Measurements from ENCODE around the gene NR2C2.
A peak's percentile ranks its signal among the peaks of the same experiment; 100 is the strongest.

Gene NR2C2

DNA sequence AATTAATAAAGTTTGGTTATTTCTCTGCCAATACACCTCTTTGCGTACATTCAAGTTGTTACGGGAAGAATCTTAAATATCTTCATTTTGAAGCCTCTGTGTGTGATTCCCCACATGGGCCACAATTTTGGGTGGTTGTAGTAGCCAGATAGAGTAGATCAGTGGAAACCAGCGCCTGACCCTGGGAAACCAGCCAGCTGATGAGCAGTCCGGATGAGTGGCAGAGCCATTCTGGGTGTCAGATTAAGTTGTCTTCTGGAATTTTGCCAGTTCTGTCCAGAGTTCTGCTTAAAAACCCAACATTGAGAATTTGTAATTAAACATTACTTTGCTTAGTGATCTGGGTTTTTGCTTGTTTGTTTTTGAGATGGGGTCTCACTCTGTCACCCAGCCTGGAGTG lies 68.1 kb downstream of the NR2C2 start:
- no peak overlapping the region for H3K27ac Mint-ChIP-seq
- no peaks in the 10 kb centered on the region for H3K27me3 Mint-ChIP-seq
- H3K4me1 Mint-ChIP-seq, result peaks cover 3% of the 10 kb centered on the region
- peaks cover 31% of the 10 kb centered on the region for H3K36me3 Mint-ChIP-seq
- no peaks in the 10 kb centered on the region for H3K9me3 Mint-ChIP-seq
- no peak overlapping the region for H3K4me3 Mint-ChIP-seq

DNA sequence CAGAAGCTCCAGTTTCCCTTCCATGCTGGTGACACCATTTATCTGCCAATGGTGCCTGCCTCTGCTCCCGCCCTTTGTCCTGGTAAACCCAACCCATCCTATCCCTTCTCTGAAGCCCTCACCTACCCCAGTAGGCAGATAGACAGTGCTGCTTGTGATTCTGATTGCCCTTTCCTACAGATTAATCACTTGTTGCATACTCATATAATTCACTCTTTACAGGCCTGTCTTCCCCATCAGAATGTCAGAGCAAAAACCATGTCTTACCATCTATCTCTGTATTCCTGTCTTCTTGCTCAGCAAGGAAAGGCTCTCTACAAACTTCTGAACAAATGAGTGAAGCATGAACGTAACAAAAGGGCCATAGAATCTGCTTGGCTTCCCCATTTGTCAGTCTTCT lies 69.8 kb downstream of the NR2C2 start:
- no peaks in the 10 kb centered on the region for H3K27me3 Mint-ChIP-seq
- no peak overlapping the region for H3K4me3 Mint-ChIP-seq
- H3K4me1 Mint-ChIP-seq, result no peaks in the 10 kb centered on the region
- H3K36me3 Mint-ChIP-seq, result peaks cover 27% of the 10 kb centered on the region
- H3K9me3 Mint-ChIP-seq, result no peaks in the 10 kb centered on the region
- no peak overlapping the region for H3K27ac Mint-ChIP-seq

DNA sequence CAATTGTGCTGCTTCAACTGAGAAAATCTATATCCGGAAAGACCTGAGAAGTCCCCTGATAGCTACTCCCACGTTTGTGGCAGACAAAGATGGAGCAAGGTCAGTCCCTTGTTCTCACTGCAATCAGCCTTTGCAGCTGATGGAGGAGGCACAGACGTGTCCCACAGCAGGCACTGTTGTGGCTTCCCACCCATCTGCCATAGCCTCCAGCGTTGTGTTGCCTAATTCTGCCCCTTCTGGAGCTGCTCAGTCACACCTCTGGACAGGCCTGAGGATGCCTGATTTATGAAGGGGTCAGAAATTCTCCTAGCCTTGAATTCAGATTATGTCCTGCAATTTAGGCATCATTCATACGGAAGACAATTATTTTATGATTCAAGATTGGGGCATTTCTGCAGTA lies 75.9 kb downstream of the NR2C2 start:
- no peak overlapping the region for H3K4me3 Mint-ChIP-seq
- H3K36me3 Mint-ChIP-seq, result peaks cover 14% of the 10 kb centered on the region

DNA sequence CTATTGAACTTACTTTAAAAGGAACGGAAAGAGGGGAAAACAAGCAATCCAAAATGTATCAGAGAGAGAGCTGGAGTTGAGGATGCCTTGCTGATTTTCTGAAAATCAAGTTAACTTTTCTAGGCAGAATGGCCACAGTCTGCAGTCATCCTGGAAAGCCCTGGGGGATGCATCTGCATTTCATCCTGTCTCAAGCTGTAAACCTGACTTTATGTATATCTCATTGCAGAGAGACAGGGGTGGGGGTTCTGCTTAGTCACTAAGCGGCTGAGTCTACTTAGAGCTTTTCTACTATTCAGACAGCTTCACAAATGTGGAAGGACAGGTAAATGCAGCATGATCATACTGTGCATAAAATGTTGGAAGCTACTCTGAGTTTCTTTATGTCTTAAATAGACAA lies 76.3 kb downstream of the NR2C2 start:
- peak overlapping the region; percentile 35 for H3K27ac Mint-ChIP-seq
- peaks cover 16% of the 10 kb centered on the region for H3K36me3 Mint-ChIP-seq
- H3K9me3 Mint-ChIP-seq, result no peaks in the 10 kb centered on the region
- no peak overlapping the region for H3K4me3 Mint-ChIP-seq
- no peaks in the 10 kb centered on the region for H3K27me3 Mint-ChIP-seq
- H3K4me1 Mint-ChIP-seq, result no peaks in the 10 kb centered on the region

More for the DNA sequence above, 75.9 kb downstream of the NR2C2 start:
- H3K4me1 Mint-ChIP-seq, result no peaks in the 10 kb centered on the region
- H3K27ac Mint-ChIP-seq, result no peak overlapping the region
- H3K27me3 Mint-ChIP-seq, result no peaks in the 10 kb centered on the region
- H3K9me3 Mint-ChIP-seq, result no peaks in the 10 kb centered on the region

DNA sequence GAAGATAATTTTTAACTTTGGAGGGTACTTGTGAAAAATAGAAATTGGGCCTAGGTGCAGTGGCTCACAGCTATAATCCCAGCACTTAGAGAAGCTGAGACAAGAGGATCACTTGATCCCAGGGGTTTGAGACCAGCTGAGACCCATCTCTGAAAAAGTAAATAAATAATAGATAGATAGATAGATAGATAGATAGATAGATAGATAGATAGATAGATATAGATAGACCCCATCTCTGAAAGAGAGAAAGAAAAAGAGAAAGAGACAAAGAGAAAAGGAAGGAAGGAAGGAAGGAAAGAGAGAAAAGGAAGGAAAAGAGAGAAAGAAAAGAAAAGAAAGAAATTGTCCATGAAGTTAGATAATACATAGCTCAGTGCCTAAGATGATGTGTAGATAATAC lies 82.2 kb downstream of the NR2C2 start:
- no peaks in the 10 kb centered on the region for H3K9me3 Mint-ChIP-seq
- H3K36me3 Mint-ChIP-seq, result peaks cover 15% of the 10 kb centered on the region
- no peaks in the 10 kb centered on the region for H3K4me1 Mint-ChIP-seq
- H3K4me3 Mint-ChIP-seq, result no peak overlapping the region
- peak overlapping the region; percentile 49 for H3K27ac Mint-ChIP-seq
- no peaks in the 10 kb centered on the region for H3K27me3 Mint-ChIP-seq

DNA sequence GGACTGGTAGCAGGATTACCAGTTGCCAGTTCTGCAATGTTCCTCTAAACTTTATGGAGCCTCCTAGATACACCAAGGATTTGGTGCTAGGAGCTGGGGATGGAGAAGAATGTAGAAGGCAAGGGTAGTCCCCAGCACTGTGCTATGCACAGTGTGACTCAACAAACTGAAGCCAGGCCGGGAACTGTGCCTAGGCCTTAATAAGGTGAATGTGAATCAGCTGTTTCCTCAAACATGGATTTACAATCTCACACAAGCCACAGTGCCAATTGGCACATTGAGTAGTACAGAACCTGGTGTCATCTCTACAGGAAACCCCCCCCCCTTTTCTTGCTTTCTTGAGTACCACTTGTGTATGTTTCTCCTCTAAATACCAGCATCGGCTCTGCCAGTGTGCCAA lies 85.3 kb downstream of the NR2C2 start:
- H3K36me3 Mint-ChIP-seq, result peaks cover 9% of the 10 kb centered on the region
- no peaks in the 10 kb centered on the region for H3K27me3 Mint-ChIP-seq
- H3K4me3 Mint-ChIP-seq, result no peak overlapping the region
- no peaks in the 10 kb centered on the region for H3K9me3 Mint-ChIP-seq
- H3K4me1 Mint-ChIP-seq, result no peaks in the 10 kb centered on the region
- peak overlapping the region; percentile 76 for H3K27ac Mint-ChIP-seq

DNA sequence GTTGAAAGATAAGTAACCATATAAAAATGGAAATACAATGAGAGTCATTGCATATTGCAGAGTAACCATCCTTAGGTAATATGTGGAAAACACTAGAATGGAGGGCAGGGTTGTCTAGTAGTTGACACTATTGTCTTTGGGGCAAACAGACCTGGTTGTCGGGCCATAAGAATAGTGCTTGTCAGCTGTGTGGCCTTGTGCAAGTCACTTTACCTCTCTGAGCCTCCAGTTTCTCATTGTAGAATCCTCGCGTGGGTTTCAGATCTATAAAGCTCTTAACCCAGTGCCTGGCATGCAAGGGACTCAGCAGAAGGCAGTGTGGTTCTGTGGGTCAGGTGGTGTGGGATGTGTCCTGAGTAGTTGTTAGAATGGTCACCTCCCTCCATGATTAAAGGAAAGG lies 85.7 kb downstream of the NR2C2 start:
- H3K4me1 Mint-ChIP-seq, result no peaks in the 10 kb centered on the region
- H3K27ac Mint-ChIP-seq, result peak overlapping the region; percentile 76
- no peak overlapping the region for H3K4me3 Mint-ChIP-seq
- no peaks in the 10 kb centered on the region for H3K27me3 Mint-ChIP-seq
- H3K36me3 Mint-ChIP-seq, result peaks cover 8% of the 10 kb centered on the region
- no peaks in the 10 kb centered on the region for H3K9me3 Mint-ChIP-seq

DNA sequence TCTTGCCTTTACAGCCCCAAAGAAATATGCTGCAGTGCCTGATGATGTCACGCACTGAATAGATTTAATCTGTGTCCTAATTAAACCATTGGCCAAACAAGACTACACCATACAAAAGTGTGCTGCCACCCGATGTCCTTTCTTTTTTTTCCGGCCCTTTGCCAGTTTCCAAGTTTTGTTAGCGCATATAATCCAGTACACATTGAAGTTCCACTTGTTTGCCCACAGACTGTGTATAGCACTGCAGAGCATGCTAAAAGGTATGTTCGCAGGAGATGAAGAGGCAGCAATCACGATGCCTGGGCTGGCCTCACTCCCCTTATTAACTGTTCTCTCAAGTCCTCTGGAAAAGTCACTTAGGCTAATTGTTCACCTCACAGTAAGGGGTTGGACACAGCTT lies 90.9 kb downstream of the NR2C2 start:
- no peak overlapping the region for H3K27ac Mint-ChIP-seq
- no peaks in the 10 kb centered on the region for H3K27me3 Mint-ChIP-seq

DNA sequence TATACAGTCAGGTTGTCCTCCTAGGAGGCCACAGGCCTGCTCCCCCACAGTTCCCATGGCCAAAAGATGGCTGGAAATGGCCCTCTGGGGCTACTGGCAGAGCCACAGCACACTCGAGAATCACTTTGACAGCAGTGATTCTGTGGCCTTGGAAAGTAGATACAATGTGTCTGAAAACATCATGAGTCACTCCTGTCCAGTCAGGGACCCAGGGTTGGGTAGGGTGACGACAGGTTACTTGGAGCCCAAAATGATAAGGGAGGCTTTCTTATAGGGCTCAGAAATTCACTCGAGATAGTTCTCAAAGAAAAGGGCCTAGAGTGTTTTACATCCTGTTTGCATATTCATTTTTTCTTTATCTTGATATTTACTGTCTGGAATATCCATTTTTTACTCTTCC lies 93.5 kb downstream of the NR2C2 start:
- Mint-ChIP-seq H3K4me3 (no peak overlapping the region), H3K36me3 (peaks cover 5% of the 10 kb centered on the region), H3K27ac (peak overlapping the region; percentile 52), H3K27me3 (no peaks in the 10 kb centered on the region), H3K9me3 (no peaks in the 10 kb centered on the region), H3K4me1 (peaks cover 26% of the 10 kb centered on the region)

More for the DNA sequence above, 90.9 kb downstream of the NR2C2 start:
- H3K4me1 Mint-ChIP-seq, result peaks cover 12% of the 10 kb centered on the region
- H3K36me3 Mint-ChIP-seq, result peaks cover 2% of the 10 kb centered on the region
- no peaks in the 10 kb centered on the region for H3K9me3 Mint-ChIP-seq
- no peak overlapping the region for H3K4me3 Mint-ChIP-seq

DNA sequence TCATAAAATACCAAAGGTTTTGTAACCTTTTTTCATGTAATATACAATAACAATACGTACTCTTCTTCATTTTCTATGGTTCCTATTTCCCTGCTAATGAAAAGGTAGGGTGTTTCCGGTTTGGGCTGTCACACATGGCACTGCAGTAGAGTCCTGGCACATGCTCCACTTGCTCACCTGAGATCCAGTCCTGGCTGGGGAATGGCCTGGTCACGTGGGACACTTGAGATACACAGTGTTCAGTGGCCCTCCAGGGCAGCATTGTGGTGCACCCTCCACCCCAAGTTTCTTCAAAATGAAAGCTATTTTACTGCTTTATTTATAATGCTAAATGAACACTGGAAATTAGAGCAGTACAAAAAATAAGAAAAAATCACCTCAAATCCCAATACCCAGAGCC lies 94.6 kb downstream of the NR2C2 start:
- peaks cover 10% of the 10 kb centered on the region for H3K36me3 Mint-ChIP-seq
- no peaks in the 10 kb centered on the region for H3K9me3 Mint-ChIP-seq
- H3K4me3 Mint-ChIP-seq, result no peak overlapping the region
- H3K27me3 Mint-ChIP-seq, result no peaks in the 10 kb centered on the region
- H3K27ac Mint-ChIP-seq, result peak overlapping the region; percentile 36
- peaks cover 29% of the 10 kb centered on the region for H3K4me1 Mint-ChIP-seq

DNA sequence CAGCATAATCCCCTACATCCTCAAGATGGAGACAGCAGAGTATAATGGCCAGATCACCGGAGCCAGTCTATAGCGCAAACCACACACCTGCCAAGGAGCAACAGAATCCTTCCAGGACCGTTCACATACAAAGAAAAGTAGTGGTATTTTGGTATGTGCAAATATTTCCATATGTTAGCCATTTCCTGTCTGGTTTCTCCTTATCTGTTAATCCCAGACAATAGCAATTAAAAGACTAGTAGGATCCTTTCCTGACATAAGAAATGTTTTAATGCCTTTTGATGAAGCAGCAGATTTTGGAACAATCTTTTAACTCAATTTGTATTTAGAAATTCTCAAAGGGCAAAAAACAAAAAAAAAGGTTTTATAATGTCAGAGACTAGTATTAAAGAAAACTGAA lies 95.6 kb downstream of the NR2C2 start:
- H3K27ac Mint-ChIP-seq, result no peak overlapping the region
- no peak overlapping the region for H3K4me3 Mint-ChIP-seq
- no peaks in the 10 kb centered on the region for H3K27me3 Mint-ChIP-seq
- no peaks in the 10 kb centered on the region for H3K9me3 Mint-ChIP-seq
- peaks cover 30% of the 10 kb centered on the region for H3K4me1 Mint-ChIP-seq
- H3K36me3 Mint-ChIP-seq, result peaks cover 10% of the 10 kb centered on the region

DNA sequence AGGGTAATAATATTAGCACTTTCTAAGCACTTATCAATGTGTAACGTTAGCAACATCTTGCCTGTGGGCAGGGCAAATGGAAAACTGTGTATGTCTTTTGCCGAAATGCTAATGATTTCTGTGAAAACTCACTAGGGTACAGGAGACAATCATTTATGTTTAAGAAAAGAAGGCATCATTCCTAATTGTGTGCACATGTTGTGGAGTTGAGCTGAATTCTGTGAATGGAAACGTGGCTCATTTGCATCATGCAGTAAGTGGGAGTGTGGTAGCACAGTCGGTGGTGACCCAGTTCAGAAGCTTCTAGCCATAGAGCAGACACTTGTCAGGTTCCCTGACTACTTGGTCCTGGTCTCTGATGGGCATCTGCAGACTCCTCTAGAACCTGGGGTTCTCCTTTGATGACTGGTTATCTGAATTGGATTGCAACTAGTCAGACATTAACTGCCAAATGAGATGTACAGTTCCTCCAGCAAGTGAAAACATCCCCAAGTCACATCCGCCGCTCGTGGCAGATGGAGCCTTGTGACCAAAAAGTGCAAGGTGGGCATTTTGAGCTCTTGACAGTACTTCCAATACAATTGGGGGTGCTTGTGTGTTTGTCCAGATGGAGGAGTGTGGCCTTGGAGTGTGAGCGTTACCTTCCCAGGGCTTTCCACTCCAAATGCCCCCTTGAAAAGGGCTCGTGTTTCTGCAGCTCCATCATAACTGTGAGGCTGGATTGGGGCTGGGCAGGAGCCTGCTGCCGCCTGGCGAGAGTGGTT lies 96.2 kb downstream of the NR2C2 start:
- Mint-ChIP-seq H3K4me1 (peaks cover 30% of the 10 kb centered on the region), H3K4me3 (no peak overlapping the region), H3K36me3 (peaks cover 10% of the 10 kb centered on the region), H3K27me3 (no peaks in the 10 kb centered on the region), H3K9me3 (no peaks in the 10 kb centered on the region), H3K27ac (peak overlapping the region; percentile 51)

DNA sequence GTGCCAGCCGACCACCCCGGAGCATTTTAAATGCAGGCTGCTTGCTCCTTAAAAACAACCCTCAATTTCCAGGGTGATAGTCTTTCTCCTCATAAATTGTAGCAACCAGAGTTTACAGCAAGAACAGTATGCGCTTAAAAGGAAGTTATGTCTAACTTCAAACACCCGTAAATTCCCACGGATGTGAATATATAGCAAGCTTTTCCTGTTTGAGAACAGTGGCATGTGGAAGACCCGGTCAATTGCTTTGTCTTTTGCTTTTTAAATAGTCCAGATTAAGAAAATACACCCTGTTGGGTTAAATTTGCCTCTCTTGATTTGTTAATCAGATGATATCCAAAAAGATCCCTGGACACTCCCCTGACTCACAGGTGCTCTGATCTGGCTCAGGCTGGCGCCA lies 96.9 kb downstream of the NR2C2 start:
- peaks cover 30% of the 10 kb centered on the region for H3K4me1 Mint-ChIP-seq
- H3K4me3 Mint-ChIP-seq, result no peak overlapping the region
- H3K27me3 Mint-ChIP-seq, result no peaks in the 10 kb centered on the region
- H3K9me3 Mint-ChIP-seq, result no peaks in the 10 kb centered on the region
- peaks cover 10% of the 10 kb centered on the region for H3K36me3 Mint-ChIP-seq
- peak overlapping the region; percentile 71 for H3K27ac Mint-ChIP-seq

DNA sequence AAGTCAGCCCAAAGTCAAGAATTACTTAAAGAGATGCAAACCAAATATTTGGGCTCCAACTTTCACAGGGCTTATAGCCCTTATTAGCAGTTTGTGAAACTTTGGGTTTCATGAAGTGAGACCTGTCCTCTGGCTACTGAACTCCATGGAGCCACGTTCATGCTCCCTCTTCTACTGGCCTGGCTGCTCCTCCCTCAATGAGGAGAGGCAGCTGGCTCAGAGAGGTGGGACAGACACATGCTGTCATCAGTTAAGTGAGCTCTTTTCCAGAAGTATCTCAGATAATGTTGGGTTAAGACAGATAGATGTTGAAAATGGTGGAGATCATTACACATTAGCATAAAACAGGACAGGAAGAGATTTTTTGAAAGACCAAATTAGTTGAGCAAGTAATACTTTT lies 98.3 kb downstream of the NR2C2 start:
- no peak overlapping the region for H3K4me3 Mint-ChIP-seq
- H3K36me3 Mint-ChIP-seq, result peaks cover 10% of the 10 kb centered on the region
- H3K27me3 Mint-ChIP-seq, result no peaks in the 10 kb centered on the region
- H3K9me3 Mint-ChIP-seq, result no peaks in the 10 kb centered on the region
- no peak overlapping the region for H3K27ac Mint-ChIP-seq
- H3K4me1 Mint-ChIP-seq, result peaks cover 35% of the 10 kb centered on the region

DNA sequence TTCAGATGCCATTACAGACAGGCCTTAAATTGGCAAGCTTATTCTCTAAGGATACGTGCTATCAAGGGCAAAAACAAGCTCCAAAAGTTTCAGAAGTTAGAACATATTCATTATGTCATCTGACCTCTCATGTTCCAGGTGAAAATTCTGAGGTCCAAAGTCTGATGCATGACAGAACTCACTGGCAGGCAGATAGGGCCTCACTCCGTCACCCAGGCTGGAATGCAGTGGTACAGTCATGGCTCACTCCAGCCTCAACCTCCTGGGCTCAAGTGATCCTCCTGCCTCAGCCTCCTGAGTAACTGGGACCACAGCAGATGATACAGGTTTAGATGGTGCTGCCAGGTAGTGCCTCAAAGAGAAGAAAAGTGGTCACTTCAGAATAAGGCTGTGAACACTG lies 102.2 kb downstream of the NR2C2 start:
- H3K36me3 Mint-ChIP-seq, result peaks cover 8% of the 10 kb centered on the region
- no peaks in the 10 kb centered on the region for H3K9me3 Mint-ChIP-seq
- peaks cover 39% of the 10 kb centered on the region for H3K4me1 Mint-ChIP-seq
- no peak overlapping the region for H3K27ac Mint-ChIP-seq
- no peaks in the 10 kb centered on the region for H3K27me3 Mint-ChIP-seq
- H3K4me3 Mint-ChIP-seq, result no peak overlapping the region

DNA sequence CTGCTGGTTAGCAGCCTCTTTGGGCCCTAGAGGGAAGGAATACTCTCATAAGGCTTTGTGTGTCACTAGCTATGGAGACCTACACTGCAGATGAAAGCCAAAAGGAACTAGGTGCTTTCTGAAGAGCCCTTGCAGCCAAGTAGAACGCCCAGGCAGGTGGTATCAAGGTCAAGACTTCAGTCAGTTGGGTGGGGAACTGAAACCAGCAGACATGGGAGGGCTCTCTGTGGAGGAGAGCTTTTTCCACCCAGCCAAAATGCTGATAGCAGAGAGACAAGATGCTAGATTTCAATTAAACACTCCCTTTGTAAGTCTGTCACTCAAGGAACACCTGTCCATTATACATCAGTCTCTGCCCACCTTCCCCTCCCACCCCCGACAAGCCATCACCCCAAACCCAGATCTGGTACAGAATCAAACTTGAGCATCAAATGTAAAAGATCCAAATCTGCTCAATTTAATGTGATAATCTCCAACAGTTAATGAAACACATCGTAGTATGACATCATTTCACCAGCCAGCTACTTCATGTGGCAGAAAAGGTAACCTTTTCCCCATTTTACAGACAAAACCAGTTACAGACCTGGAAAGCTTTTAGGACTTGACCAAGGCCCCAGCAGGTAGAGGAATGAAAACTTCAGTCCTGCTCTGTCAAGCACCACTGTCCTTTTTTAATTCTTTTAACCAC lies 103.2 kb downstream of the NR2C2 start:
- Mint-ChIP-seq H3K27me3 (no peaks in the 10 kb centered on the region), H3K27ac (peak overlapping the region; percentile 57), H3K9me3 (no peaks in the 10 kb centered on the region), H3K4me3 (no peak overlapping the region), H3K4me1 (peaks cover 47% of the 10 kb centered on the region), H3K36me3 (peaks cover 10% of the 10 kb centered on the region)

All from activated naive CD4-positive, alpha-beta T cell treated with anti-CD3 and anti-CD28 coated beads, Interleukin-2, amount 50 U/mL, for 24 hours (primary cell).